Adrenal gland (tissue), 12 donors: ENCODE measurements around the gene MLLT3. TPM values are rescaled to one million over a fixed set of nuclear protein-coding genes. Genes with fewer than 3 reads are reported as not detected.

Experiments used
- DNase-seq, 7 donors: peaks; one replicate each; pipeline ENCODE4 v3.0.0-alpha.2; 2019 to 2020
- H3K27ac ChIP-seq, 5 donors: fragments of 200-600 bp; sonication (generic) in 4 of 5; 1 replicate in 3 of 5; 2 replicates in 2 of 5; pipeline versions ENCODE4 v1.5.1 to v1.8.0; 2016 to 2020; ENCODE audit warnings: mild to moderate bottlenecking in 1 of 5
- H3K27me3 ChIP-seq: fragments of 200-600 bp; 2 replicates; pipeline ENCODE4 v1.8.0; 2021
- H3K36me3 ChIP-seq, 2 donors: fragments of 200-600 bp; replicated peaks in 1 of 2; 1 replicate in 1 of 2; 2 replicates in 1 of 2; pipeline versions ENCODE4 v1.5.1 to v1.8.0; 2018 to 2022
- H3K4me1 ChIP-seq, 2 donors: fragments of 200-600 bp; replicated peaks in 1 of 2; 1 replicate in 1 of 2; 2 replicates in 1 of 2; pipeline versions ENCODE4 v1.5.1 to v1.8.0; 2018 to 2021
- H3K4me3 ChIP-seq, 4 donors: fragments of 200-600 bp; sonication (generic) in 3 of 4; one replicate each; pipeline ENCODE4 v1.5.1; 2016 to 2018
- H3K9me3 ChIP-seq, 3 donors: fragments of 200-600 bp; sonication (generic) in 1 of 3; replicated peaks in 1 of 3; 1 replicate in 2 of 3; 2 replicates in 1 of 3; pipeline versions ENCODE4 v1.5.1 to v1.8.0; 2016 to 2021
- POLR2A ChIP-seq, 2 donors: fragments of 450-650 bp; IDR thresholded peaks; one replicate each; pipeline ENCODE4 v1.6.1; 2017; ENCODE audit warnings: antibody characterized with exemption in 2 of 2, mild to moderate bottlenecking in 2 of 2, moderate library complexity in 1 of 2
- WGBS, 4 donors: extraction: QIAGEN DNeasy Blood & Tissue Kit in 2 of 4; methylation state at CpG; one replicate each; pipeline versions ENCODE4 v1.1.5 to v1.1.7; 2013 to 2017; 5-methylcytosine and 5-hydroxymethylcytosine counted together
- intact Hi-C, 2 donors: fragments of 100-400 bp; cut with DNase I; formaldehyde crosslinking; loops; one replicate each; pipeline versions ENCODE4 v1.14.1 to v1.15.0; 2022 to 2023
- polyA plus RNA-seq, 3 donors: library from polyadenylated mRNA; stranded (reverse); fragments of 200-250 nt in 2 of 3; fragments of 350-450 nt in 1 of 3; fragmentation: Illumina TruSeq in 1 of 3; extraction: RNeasy Lipid Tissue Mini Kit (QIAGEN cat#74804) in 1 of 3; gene quantifications; one replicate each; pipeline ENCODE4 v1.2.3, GENCODE V29; 2013 to 2014
- total RNA-seq, 9 donors: library from RNA; depleted of rRNA in 4 of 9; stranded (reverse); fragments of >200 nt in 4 of 9; fragments of 120-200 nt in 1 of 9; fragmentation: NEBNext Ultra II Directional in 1 of 9; extraction: Animal tissue kit (Norgen Biotek cat#: 25700) in 1 of 9; gene quantifications; one replicate each; pipeline versions ENCODE4 v1.1.0 to v1.2.4, GENCODE V29; 2013 to 2023
- TF ChIP-seq, protein P1 (sequence below), 6 experiments: fragments of 450-650 bp in 4 of 6; fragments of 200-600 bp in 2 of 6; sonication (generic) in 1 of 6; IDR thresholded peaks; 1 replicate in 5 of 6; 2 replicates in 1 of 6; pipeline versions ENCODE4 v1.5.1 to v1.8.0; 2016 to 2021; ENCODE audit warnings: antibody characterized with exemption in 6 of 6, mild to moderate bottlenecking in 2 of 6, moderate library complexity in 1 of 6
- donor health status: healthy with polysubstance abuse.
- donor health status: Bipolar disorder and iron deficiency.
- donor health status: DM: yes; HTN: yes; CAD: no.
- donor health status: DM: no; HTN: no; CAD: no.
- donor health status: DM: no; HTN: no; CAD: no.
- donor health status: DM: yes; HTN: yes; CAD: no.

The MLLT3 gene
- total and polyA plus RNA-seq, 12 donors: 11.0 to 37.7 (median 17.9) TPM

DNA sequence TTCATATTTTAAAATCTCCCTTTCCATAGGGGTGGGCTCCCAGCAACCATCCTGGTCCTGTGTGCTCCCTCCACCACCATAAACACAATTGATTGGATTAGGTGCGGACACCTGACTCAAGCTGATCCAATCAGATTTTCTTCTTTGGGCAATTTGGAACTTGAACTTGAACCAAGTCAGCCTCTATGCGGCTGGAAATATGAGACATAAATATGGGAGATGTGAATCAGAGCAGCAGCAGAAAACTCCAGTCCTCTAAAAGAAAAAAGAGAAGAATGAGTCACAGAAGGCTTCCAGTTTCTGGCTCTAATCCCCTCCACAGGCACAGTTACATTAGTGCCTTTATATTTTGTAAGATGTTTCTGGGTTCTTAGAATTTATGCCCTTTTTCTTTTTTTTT lies 306.6 kb downstream of the MLLT3 start:
- 71 to 83% (median 74%) methylated on average over 2 of the region's 2 CpGs for WGBS, 4 donors
- Histone ChIP-seq H3K36me3 (no peaks in the 10 kb centered on the region), H3K4me1 (no peaks in the 10 kb centered on the region), H3K9me3 (no peaks in the 10 kb centered on the region), H3K27me3 (no peaks in the 10 kb centered on the region), H3K4me3 (no peak overlapping the region), H3K27ac (no peak overlapping the region)
- intact Hi-C loops: no loop called here
- DNase-seq: peak in 3 of 7 donors; percentile 3 to 26 (median 24)
- TF ChIP-seq, protein P1, sequence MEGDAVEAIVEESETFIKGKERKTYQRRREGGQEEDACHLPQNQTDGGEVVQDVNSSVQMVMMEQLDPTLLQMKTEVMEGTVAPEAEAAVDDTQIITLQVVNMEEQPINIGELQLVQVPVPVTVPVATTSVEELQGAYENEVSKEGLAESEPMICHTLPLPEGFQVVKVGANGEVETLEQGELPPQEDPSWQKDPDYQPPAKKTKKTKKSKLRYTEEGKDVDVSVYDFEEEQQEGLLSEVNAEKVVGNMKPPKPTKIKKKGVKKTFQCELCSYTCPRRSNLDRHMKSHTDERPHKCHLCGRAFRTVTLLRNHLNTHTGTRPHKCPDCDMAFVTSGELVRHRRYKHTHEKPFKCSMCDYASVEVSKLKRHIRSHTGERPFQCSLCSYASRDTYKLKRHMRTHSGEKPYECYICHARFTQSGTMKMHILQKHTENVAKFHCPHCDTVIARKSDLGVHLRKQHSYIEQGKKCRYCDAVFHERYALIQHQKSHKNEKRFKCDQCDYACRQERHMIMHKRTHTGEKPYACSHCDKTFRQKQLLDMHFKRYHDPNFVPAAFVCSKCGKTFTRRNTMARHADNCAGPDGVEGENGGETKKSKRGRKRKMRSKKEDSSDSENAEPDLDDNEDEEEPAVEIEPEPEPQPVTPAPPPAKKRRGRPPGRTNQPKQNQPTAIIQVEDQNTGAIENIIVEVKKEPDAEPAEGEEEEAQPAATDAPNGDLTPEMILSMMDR (IDR thresholded peaks at IDR 0.05): no peak
- no peak for TF ChIP-seq POLR2A (IDR thresholded peaks at IDR 0.05)

DNA sequence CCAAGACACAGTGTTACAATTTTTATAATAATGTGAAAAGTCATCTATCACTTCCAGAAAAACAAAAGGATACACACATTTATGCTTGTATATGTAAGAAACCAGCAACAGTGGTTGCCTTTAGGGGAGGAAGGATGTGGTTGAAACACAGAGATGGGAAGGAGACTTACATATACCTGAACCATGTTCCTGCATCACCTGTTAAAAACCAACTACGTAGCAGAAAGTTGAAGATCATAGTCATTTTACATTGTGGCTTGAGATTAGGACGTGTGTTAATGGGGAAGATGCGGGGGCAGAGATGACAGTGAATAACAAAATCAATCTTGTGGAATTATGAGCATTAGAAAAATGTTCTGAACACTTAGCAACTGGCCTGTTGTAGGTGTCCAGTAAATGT lies 307.3 kb downstream of the MLLT3 start:
- H3K4me1 ChIP-seq: no peaks in the 10 kb centered on the region
- TF ChIP-seq POLR2A (IDR thresholded peaks at IDR 0.05): no peak
- TF ChIP-seq, protein P1 (IDR thresholded peaks at IDR 0.05): no peak
- no peak overlapping the region for H3K27ac ChIP-seq
- no peaks in the 10 kb centered on the region for H3K9me3 ChIP-seq
- intact Hi-C loops: no loop called here
- H3K4me3 ChIP-seq: no peak overlapping the region
- no peaks in the 10 kb centered on the region for H3K36me3 ChIP-seq
- 82 to 88% (median 85%) methylated on average over 3 of the region's 3 CpGs for WGBS, 4 donors
- DNase-seq: no peak
- H3K27me3 ChIP-seq: no peaks in the 10 kb centered on the region

DNA sequence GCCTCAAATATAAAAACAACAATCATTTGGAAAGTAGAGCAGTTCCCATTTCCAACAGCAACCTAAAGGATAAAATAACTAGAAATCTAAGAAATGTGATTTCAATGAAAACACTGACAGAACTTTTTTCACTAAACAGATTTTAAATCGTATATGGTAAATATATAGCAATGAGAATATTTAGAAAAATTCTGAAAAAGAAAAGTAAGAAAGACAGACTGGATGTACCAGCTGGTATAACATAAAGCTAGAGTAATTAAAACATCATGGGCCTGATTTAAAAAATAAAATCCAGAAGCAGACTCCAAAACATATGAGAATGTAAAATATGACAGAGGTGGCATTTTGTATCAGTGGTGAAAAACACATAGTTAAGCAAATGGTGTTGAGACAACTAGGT lies 308.9 kb downstream of the MLLT3 start:
- Histone ChIP-seq H3K27ac (no peak overlapping the region), H3K36me3 (no peaks in the 10 kb centered on the region), H3K27me3 (no peaks in the 10 kb centered on the region), H3K4me1 (no peaks in the 10 kb centered on the region), H3K9me3 (no peaks in the 10 kb centered on the region), H3K4me3 (no peak overlapping the region)
- DNase-seq: no peak
- 87 to 93% (median 90%) methylated on average over 1 of the region's 1 CpG for WGBS, 4 donors
- TF ChIP-seq, protein P1 (IDR thresholded peaks at IDR 0.05): no peak
- no peak for TF ChIP-seq POLR2A (IDR thresholded peaks at IDR 0.05)
- intact Hi-C loops: no loop called here

DNA sequence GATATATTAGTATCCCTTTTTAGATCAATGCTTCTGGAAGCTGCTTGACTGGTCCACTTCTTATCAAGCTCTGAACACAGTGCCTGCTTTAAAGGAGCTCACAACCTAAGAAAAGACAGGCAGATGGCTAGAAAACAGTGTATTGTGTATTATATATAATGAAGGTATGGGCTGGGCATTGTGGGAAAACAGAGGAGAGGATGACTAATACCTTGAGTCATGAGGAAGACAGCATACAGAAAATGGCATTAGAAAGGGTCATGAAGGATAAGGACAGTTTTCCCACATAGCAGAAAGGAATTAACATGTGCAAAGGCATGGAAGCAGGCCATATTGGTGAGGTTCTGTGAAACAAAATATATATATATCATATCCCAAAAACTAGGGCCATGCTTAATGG lies 309.6 kb downstream of the MLLT3 start:
- H3K4me1 ChIP-seq: no peaks in the 10 kb centered on the region
- no peaks in the 10 kb centered on the region for H3K36me3 ChIP-seq
- no peak for DNase-seq
- TF ChIP-seq, protein P1 (IDR thresholded peaks at IDR 0.05): no peak
- no peak for TF ChIP-seq POLR2A (IDR thresholded peaks at IDR 0.05)
- no peaks in the 10 kb centered on the region for H3K9me3 ChIP-seq
- H3K4me3 ChIP-seq: no peak overlapping the region
- no peaks in the 10 kb centered on the region for H3K27me3 ChIP-seq
- H3K27ac ChIP-seq: no peak overlapping the region
- intact Hi-C loops: no loop called here
